Mucosa of stomach (tissue), 1 donor: ENCODE data around the gene YTHDF1.
"Not testable (repeated sequence)": the region's sequence is repeated elsewhere in the genome, so short reads cannot be mapped to it uniquely, and the experiment has no call there.

ENCODE experiments used
- H3K27me3 ChIP-seq: one replicate; pipeline ENCODE4 v1.7.0; 2013; ENCODE audit warnings: mild to moderate bottlenecking, low read length; ENCODE audit not compliant: control insufficient read depth, insufficient read depth
- H3K36me3 ChIP-seq: one replicate; pipeline ENCODE4 v1.7.0; 2013; ENCODE audit warnings: low read length; ENCODE audit not compliant: control insufficient read depth, insufficient read depth
- H3K4me1 ChIP-seq: one replicate; pipeline ENCODE4 v1.7.0; 2013; ENCODE audit warnings: mild to moderate bottlenecking, low read length; ENCODE audit not compliant: control insufficient read depth, insufficient read depth
- H3K4me3 ChIP-seq: one replicate; pipeline ENCODE4 v1.7.0; 2013; ENCODE audit warnings: low read length
- H3K9ac ChIP-seq: one replicate; pipeline ENCODE4 v1.7.0; 2013; ENCODE audit warnings: mild to moderate bottlenecking, low read length, moderate library complexity
- H3K9me3 ChIP-seq: one replicate; pipeline ENCODE4 v1.7.0; 2013; ENCODE audit warnings: mild to moderate bottlenecking, low read length, moderate library complexity; ENCODE audit not compliant: control insufficient read depth
- donor health status: Pancreatic carcinoma.

YTHDF1 gene

DNA sequence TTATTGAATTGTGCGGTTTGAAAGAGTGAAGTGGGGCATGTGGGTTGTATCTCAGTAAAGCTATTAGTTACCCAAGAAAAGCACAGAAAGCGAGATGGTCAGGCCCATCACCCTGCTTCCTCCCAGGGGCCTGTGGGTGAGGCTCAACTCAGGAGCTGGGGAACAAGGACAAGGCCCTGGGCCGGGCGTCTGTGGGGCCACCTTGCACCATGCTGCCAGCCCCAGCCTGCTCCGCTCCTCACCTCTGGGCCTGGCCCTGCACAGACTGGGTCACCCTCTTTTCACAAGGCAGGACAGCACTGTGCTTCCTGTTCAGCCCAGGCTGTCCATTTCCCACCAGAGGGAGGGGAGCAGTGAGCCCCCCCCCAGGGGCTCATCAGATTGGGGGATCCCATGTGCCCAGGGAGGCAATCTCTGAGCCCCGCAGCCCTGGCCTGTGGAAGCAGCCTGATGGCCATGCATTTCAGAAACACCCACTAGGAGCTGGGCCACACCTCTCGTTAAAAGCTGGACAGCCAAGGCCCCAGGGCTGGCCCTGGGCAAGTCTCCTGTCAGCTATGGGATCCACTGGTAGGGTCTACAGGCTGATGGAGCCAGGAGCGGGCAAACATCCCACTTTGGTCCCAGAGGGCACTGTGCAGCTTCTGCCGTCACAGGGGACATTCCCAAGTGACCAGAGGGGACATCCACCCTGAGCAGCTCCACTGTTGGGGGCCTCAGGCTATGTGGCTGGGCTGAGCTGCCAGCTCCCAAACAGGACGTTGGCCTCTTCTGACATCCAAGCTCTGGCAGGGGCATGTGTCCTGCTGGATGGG is 55.9 kb downstream of the YTHDF1 start:
- H3K4me3 ChIP-seq, result no peak overlapping the region
- H3K4me1 ChIP-seq, result no peaks in the 10 kb centered on the region
- H3K27me3 ChIP-seq, result peaks cover 8% of the 10 kb centered on the region
- H3K9me3 ChIP-seq, result no peaks in the 10 kb centered on the region
- H3K9ac ChIP-seq, result no peak overlapping the region
- no peaks in the 10 kb centered on the region for H3K36me3 ChIP-seq

DNA sequence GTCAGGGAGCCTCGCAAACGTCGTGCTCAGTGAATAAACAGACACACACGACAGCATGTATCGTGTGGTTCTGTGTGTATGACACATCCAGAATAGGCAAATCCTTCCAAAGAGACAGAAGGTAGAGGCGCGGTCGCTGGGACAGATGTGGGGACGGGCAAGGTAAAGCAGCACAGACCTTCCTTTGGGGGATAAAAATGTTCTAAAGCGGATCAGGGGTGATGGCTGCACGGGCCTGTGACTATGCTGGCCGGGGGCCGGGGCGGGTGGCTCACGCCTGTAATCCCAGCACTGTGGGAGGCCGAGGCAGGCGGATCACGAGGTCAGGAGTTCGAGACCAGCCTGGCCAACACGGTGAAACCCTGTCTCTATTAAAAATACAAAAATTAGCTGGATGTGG is 56.7 kb downstream of the YTHDF1 start:
- H3K27me3 ChIP-seq, H3K9ac ChIP-seq, H3K4me1 ChIP-seq, H3K4me3 ChIP-seq, H3K36me3 ChIP-seq, H3K9me3 ChIP-seq: not testable (repeated sequence)

DNA sequence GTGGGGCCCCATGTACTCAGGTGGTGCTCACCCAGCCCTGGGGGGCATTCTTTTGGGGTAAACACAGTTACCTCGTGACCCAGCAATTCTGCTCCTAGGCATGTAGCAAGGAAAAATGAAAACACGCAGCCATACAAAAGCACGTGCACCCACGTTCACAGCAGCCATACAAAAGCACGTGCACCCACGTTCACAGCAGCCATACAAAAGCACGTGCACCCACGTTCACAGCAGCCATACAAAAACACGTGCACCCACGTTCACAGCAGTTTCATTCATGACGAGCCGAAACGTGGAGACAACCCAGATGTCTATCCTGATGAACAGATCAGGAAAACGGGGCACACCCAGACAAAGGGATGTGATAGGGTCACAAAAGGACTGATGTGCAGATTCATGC is 57.1 kb downstream of the YTHDF1 start:
- H3K9me3 ChIP-seq, result no peaks in the 10 kb centered on the region
- H3K27me3 ChIP-seq, result peaks cover 13% of the 10 kb centered on the region
- no peak overlapping the region for H3K9ac ChIP-seq
- H3K4me1 ChIP-seq, result no peaks in the 10 kb centered on the region
- no peaks in the 10 kb centered on the region for H3K36me3 ChIP-seq
- H3K4me3 ChIP-seq, result no peak overlapping the region

DNA sequence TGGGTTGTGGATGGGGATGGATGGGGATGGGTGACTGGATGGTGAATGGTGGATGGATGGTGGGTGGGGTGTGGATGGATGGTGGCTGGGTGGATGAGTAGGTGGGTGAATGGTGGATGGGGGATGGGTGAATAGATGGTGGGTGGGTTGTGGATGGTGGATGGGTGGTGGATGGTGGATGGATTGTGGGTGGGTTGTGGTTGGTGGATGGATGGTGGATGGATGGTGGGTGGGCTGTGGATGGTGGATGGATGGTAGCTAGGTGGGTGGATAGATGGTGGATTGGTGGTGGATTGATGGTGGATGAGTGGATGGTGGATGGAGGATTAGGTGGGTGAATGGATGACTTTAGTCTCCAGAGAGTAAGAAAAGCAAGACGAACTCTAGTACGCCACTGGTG is 57.6 kb downstream of the YTHDF1 start:
- Histone ChIP-seq H3K9ac (no peak overlapping the region), H3K27me3 (peaks cover 16% of the 10 kb centered on the region), H3K36me3 (no peaks in the 10 kb centered on the region), H3K4me3 (no peak overlapping the region), H3K4me1 (no peaks in the 10 kb centered on the region), H3K9me3 (no peaks in the 10 kb centered on the region)

DNA sequence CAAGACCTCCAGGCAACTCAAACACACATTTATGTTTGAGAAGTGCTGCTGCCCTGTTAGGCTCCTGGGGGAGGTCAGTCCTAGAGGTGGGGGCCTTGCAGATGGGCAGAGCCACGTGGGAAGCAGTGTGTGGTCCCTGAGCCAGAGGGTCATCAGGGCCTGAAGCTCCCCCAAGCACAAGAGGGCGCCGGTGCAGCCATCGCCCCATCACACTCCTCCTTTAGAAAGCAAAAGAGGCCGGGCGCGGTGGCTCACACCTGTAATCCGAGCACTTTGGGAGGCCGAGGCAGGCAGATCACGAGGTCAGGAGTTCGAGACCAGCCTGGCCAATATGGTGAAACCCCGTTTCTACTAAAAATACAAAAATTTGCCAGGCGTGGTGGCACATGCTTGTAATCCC is 58.5 kb downstream of the YTHDF1 start:
- H3K36me3 ChIP-seq, H3K4me3 ChIP-seq, H3K4me1 ChIP-seq, H3K9me3 ChIP-seq, H3K9ac ChIP-seq: not testable (repeated sequence)
- peaks cover 23% of the 10 kb centered on the region for H3K27me3 ChIP-seq

DNA sequence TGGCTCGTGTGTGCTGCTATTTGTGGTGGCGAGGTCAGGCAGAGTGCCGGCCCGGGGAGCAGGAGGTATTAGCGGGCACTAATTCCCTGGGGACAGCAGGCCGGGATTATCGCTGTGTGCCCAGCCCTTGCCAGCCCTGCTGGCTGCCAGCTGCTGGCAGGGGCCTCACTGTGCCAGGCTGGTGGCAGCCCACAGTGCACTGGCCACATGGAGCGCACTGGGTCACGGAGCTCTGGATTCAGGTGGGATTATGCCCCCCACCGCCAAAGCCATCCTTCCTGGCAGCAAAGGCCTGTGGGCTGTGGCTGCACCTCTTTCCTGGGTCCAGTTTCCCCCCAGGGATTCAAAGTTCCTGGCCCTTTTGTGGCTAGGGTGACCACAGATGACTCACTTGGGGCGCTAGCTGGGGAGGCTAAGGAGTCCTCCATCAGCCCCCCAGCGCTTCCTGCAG is 59.7 kb downstream of the YTHDF1 start:
- Histone ChIP-seq H3K36me3 (no peaks in the 10 kb centered on the region), H3K4me3 (no peak overlapping the region), H3K9me3 (no peaks in the 10 kb centered on the region), H3K9ac (no peak overlapping the region), H3K4me1 (no peaks in the 10 kb centered on the region), H3K27me3 (peaks cover 26% of the 10 kb centered on the region)

DNA sequence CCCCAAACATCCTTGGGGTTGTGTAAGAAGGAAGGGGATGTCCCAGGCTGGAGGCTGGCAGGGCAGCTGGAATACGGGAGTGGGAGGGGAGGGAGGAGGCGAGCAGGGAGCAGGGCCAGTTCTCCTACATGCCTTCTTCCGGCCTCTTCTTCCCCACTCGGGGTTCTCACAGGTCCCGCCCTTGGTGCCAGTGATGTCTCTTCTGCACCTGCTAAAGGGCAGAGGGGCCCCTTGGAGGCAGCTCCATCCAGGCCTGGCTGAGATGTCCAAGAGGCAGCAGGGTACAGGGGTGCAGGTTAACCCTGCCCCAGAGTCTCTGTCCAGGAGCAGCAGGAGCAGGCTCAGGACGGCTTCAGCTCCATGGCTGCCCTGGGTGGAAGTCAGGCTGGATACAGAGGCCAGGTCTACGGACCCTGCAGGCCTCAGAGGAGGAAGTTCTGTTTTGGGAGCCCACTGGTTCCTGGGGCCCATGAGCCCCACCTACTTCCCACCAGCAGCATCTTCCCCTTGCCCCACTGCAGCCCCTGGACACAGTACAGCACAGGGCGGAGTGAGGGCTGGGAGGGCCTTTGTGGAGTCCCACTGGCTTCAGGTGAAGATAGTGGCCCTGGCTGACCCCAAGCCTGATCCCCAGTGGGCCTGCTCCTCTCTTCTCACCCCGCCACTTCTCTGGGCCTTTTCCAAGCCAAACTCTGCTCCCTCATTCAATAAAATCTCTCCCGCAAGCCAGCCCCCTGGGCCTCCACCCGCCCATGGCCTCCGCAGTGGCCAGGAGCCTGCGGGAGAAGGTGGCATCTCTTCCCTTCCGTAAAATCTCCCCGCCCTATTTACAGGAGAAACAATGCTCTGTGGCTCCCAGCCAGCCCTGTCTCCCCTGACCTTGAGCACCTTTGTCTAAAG is 60.4 kb downstream of the YTHDF1 start:
- H3K27me3 ChIP-seq, result peaks cover 28% of the 10 kb centered on the region
- H3K9ac ChIP-seq, result no peak overlapping the region
- H3K9me3 ChIP-seq, result no peaks in the 10 kb centered on the region
- H3K36me3 ChIP-seq, result no peaks in the 10 kb centered on the region
- H3K4me1 ChIP-seq, result no peaks in the 10 kb centered on the region
- H3K4me3 ChIP-seq, result no peak overlapping the region

DNA sequence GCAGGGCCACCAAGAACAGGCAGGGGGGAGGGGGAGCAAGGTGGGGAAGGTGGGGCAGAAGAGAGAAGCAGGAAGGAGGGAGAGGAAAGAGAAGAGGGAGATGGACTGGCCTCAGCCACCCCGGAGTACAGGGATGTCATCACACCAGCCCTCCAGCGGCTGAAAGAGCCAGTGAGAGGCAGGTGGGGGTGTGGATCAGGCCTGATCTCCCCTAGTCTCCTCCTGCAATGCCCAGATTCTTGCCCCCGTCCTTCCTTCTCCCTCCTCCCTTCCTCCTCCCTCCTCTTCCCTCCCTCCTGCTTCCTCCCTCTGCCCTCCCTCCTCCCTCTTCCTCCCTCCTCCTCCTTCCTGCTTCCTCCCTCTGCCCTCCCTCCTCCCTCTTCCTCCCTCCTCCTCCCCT is 61.5 kb downstream of the YTHDF1 start:
- peaks cover 28% of the 10 kb centered on the region for H3K27me3 ChIP-seq
- no peak overlapping the region for H3K4me3 ChIP-seq
- no peaks in the 10 kb centered on the region for H3K4me1 ChIP-seq
- no peaks in the 10 kb centered on the region for H3K36me3 ChIP-seq
- no peak overlapping the region for H3K9ac ChIP-seq
- H3K9me3 ChIP-seq, result no peaks in the 10 kb centered on the region

DNA sequence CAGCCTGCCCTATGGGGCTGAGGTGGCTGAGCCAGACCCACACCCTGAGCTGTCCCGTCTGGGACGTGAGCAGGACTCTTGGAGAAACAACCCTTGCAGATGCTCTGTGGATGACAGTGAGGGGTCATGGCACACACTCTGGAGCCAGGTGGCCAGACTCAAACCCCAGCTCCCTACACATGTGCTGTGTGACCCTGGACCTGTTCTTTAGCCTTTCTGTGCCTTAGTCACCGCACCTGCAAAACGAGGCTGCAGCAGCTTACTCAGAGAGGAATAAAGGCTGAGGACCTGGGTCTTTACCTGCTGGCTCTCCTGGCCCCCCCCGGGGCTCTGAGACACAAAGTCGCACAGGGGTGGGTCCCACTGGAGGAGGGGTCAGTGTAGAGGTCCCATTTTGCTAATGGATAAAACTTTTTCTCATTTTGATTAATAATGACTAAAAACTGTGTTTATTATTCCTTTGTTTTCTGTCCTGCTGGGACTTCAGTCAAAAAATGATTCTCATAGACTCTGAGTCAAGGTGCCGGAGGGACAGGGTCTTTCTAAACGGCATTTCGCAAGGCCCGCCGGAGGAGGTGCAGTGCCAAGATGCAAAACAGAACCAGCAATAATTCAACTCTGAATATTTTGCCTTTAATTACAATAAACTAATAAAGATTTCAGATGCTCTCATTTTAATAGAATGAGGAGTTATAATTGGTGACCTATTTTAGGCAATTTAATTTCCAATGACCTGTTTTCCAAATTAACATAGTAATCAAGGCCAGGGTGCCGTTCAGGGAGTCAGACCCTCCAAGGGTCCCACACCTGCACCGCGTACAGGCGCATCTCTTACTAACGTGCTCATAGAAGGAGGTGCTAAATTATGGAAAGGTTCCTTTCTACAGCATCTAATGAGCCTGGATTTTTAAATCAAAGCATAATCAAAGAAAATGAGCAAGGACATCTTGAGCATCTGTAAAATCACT is 62.4 kb downstream of the YTHDF1 start:
- Histone ChIP-seq H3K36me3 (no peaks in the 10 kb centered on the region), H3K27me3 (peaks cover 28% of the 10 kb centered on the region)

DNA sequence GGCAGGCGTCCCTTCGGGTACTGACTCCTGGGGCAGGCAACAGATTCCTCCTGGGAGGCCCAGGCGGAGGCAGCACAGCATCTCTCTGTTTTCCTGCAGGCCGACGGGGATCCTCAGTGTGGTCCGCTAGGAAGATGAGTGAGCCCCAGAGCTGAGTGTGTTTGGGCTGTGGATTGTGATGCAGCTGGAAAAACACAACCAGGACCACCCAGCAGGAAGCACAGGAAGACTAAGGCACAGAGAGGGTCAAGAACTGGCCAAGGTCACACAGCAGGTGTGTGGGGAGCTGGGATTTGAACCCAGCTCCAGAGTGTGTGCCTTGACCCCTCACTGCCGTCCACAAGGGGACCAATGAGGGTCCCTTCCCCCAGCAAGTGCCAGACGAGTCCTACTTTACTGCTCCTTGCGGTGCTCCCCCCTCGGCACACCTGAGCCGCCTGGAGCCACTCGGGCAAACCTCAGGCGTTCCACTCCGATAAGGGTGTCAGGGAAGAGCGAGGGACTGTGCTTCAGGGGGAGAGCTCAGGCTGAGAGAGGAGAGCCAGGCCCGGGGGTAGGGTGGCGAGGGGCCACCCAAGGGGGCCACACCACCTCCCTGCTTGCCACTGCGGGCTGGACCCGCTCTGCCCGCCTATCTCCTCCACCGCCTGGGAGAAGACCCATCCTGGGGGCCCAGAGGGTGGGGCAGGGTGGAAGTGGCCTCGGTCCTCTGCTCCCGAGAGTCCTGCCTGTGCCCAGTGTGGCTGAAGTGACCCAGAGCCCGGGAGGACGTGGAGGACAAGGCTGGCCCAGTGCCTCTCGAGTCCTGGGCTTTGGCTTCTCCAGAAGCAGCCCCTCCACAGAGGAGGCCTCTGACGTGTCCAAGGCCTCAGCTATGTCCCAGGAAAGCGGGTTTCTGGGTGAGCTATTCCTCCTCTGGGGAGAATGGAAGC is 63.3 kb downstream of the YTHDF1 start:
- Histone ChIP-seq H3K9ac (no peak overlapping the region), H3K9me3 (no peaks in the 10 kb centered on the region), H3K4me1 (no peaks in the 10 kb centered on the region), H3K36me3 (no peaks in the 10 kb centered on the region), H3K4me3 (no peak overlapping the region), H3K27me3 (peaks cover 28% of the 10 kb centered on the region)

More for the DNA sequence above, 62.4 kb downstream of the YTHDF1 start:
- H3K4me1 ChIP-seq, result no peaks in the 10 kb centered on the region
- no peak overlapping the region for H3K9ac ChIP-seq
- no peaks in the 10 kb centered on the region for H3K9me3 ChIP-seq
- no peak overlapping the region for H3K4me3 ChIP-seq
